Measurements from ENCODE around the gene OTOP3. TPM values are rescaled to one million over a fixed set of nuclear protein-coding genes. Genes with fewer than 3 reads are reported as not detected.

The OTOP3 gene
- total RNA-seq, 1 donor from 2014 or later = not detected

DNA sequence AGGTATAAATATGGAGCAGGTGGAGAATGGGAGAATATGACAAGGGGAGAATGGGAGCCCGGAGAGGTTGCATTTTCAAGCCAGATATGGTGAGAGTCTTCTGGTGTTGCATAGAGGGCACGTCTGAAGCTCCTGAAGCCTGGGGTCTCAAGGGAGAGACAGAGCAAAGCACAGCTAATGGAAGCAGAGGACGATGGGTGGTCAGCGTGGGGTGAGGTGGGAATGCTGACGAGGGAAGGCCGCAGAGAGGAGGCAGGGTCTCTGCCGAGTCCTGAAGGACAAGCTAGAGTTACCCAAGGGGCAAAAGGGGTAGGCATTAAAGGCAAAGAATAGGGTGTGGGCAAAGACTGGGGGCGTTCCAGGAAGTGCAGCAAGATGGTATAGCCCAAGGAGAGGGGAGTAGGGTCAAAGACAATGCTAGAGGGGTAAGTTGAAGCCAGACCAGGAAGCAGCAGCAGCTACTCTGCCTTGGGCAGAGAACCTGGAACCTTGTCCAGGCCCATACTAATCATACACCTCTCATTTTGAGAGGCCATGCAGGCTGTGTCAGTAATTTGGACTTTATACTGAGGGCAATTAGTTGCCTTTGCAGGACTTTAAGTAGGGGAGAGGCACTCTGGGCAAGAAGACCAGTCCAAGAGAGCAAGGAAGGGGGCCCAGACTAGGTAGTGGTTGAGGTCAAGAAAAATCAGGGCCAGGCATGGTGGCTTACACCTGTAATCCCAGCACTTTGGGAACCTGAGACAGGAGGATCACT is 2.7 kb downstream of the OTOP3 start:
- intact Hi-C loops (cut with micrococcal nuclease) = no loop called here

- intact Hi-C loops (cut with micrococcal nuclease) = no loop called here
These were observed 3.8 kb downstream of the OTOP3 start for GRCh38 chr17:74939534-74939933.

DNA sequence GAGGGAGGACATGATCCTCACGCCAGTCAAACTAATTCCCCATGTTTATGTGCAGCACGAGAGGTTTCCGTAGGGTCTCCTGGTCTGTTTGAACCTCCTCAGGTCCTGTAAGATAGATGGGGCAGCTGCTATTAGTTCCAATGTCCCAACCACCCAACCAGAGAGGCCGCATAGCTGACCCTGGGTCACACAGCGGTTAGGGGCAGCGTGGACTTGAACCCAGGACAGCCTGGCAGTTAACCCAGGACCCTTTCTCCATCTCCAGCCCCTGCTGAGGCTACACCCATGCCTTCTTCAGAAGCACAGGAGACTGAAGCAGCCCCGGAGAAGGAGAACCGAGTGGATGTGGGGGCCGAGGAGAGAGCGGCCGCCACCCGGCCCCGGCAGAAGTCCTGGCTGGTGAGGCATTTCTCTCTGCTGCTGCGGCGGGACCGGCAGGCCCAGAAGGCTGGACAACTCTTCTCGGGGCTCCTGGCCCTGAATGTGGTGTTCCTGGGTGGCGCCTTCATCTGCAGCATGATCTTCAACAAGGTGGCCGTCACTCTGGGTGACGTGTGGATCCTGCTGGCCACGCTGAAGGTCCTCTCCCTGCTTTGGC is 5.5 kb downstream of the OTOP3 start:
- intact Hi-C loops (cut with micrococcal nuclease) = no loop called here

- intact Hi-C loops (cut with micrococcal nuclease) = no loop called here
These were observed 8.3 kb downstream of the OTOP3 start for GRCh38 chr17:74943808-74944522.

GRCh38 chr17:74945543-74945942 is 9.8 kb downstream of the OTOP3 start:
- intact Hi-C loops (cut with micrococcal nuclease) = no loop called here

GRCh38 chr17:74946641-74947040 is 10.9 kb downstream of the OTOP3 start:
- intact Hi-C loops (cut with micrococcal nuclease) = no loop called here

DNA sequence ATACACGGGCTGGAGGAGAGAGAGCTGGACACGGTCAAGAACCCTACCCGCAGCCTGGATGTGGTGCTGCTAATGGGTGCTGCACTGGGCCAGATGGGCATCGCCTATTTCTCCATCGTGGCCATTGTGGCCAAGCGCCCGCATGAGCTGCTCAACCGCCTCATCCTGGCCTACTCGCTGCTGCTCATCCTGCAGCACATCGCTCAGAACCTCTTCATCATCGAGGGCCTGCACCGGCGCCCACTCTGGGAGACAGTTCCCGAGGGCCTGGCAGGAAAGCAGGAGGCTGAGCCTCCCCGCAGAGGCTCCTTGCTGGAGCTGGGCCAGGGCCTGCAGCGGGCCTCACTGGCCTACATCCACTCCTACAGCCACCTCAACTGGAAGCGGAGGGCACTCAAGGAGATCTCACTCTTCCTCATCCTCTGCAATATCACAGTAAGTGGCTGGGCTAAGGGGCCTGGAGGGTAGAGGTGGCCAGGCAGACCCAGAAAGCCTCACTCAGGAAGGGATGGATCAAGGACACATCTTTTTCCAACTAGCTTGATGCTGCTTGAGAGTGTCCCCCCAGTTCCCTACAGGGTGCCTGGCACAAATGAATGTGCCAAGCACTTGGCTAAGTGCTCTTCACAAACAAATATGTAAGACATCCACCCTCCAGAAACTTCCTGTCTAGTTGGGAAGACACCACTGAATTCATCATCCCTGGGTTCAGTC is 11.5 kb downstream of the OTOP3 start:
- intact Hi-C loops (cut with micrococcal nuclease) = no loop called here

- intact Hi-C loops (cut with micrococcal nuclease) = no loop called here
These were observed 13.9 kb downstream of the OTOP3 start for GRCh38 chr17:74949455-74950115.

DNA sequence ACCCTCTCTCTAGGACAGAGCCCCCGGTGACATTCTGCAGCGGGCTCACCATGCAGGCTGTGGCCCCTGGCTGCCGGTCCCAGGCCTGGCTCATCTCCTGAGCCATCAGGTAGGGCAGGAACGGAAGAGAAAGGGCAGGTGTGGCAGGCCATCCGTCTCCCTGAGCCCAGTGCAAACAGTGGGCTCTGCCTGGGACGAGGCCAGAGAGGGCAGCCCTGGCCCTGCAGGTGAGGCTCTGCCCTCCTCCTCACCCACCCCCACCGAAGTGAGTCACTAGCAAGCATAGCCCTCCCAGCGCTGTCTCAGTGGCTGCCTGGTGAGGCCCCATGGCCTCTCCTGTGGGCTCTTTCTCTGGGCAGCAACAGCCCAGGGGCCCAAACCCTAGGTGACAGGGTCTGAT is 14.5 kb downstream of the OTOP3 start:
- intact Hi-C loops (cut with micrococcal nuclease) = no loop called here

GRCh38 chr17:74951065-74951464 is 15.4 kb downstream of the OTOP3 start:
- intact Hi-C loops (cut with micrococcal nuclease) = no loop called here

GRCh38 chr17:74951680-74952421 is 16.2 kb downstream of the OTOP3 start:
- intact Hi-C loops (cut with micrococcal nuclease) = no loop called here

DNA sequence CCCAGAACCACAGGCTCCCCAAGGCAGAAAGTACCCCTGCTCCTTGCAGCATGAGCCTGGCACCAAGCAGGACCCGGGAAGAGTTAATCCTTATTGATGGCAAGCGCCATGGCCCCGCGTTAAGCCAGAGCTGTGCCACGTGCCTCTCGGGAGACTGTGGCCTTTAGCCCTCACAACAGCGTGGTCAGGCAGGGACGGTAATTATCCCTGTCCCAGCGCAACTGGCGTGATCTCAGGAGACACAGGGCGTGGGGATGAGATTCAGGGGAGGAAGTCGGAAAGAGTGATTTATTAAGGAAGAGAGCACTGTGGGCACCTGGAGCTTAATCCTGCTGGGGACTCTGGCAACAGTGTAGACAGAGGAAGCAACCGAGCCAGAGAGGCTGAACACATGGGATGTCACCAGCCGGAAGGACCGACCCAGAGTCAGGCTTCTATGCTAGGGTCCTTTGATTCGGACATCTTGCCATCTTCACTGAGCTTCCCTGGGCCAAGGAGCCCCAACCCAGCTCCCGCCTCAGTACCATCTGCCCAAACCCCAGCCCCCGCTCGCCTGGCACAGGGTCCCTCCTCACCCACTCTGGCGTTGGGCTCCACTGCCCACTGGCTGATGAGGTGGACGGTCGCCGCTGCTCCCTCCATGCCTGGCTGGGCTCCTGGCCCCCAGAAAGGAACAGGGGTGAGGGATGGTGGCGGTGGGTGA is 16.9 kb downstream of the OTOP3 start:
- intact Hi-C loops (cut with micrococcal nuclease) = no loop called here

DNA sequence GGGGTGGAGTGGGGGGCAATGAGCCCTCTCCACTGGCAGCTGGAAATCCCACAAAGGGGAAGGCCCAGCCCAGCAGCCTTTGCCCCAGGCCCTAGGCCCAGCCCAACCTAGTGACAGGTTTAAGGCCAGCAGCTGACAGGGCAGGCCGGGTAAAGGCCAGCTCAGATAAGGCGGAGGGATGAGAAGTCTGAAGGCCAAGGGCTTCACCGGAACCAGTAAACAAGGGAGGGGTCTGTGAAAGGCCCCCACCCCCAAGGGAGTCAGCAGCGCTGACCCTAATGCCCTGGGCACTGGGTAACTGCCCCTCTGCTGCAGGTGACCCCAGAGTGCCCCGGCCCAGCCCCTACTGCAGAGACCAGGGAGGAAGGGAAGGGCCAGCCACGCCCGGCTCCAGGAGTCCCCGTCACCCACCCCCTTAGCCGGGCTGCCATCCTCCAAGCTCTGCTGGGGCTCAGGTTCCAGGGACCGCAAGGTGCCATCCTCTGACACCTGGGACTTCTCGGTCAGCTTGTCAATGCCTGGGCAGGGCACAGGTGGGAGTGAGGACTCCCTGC is 17.5 kb downstream of the OTOP3 start:
- intact Hi-C loops (cut with micrococcal nuclease) = no loop called here

DNA sequence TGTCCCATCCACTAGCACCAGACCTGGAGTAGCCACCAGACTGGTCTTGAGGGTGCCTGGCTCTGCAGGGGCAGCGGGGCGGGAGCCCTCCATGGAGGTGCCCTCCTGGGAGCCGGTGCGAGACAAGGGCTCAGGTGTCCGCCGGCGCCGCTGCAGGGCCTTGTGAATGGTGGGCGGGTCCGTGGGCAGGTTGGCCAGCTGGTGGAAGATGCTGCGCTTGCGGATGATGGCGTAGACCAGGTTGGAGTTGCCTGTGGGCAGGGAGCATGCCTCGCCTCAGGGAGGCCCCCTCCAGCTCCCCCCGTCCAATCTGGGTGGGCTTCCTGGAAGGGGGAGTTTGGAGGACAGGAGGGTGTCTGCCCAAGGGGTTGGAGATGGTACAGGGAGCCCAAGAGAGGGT is 18.4 kb downstream of the OTOP3 start:
- intact Hi-C loops (cut with micrococcal nuclease) = no loop called here

DNA sequence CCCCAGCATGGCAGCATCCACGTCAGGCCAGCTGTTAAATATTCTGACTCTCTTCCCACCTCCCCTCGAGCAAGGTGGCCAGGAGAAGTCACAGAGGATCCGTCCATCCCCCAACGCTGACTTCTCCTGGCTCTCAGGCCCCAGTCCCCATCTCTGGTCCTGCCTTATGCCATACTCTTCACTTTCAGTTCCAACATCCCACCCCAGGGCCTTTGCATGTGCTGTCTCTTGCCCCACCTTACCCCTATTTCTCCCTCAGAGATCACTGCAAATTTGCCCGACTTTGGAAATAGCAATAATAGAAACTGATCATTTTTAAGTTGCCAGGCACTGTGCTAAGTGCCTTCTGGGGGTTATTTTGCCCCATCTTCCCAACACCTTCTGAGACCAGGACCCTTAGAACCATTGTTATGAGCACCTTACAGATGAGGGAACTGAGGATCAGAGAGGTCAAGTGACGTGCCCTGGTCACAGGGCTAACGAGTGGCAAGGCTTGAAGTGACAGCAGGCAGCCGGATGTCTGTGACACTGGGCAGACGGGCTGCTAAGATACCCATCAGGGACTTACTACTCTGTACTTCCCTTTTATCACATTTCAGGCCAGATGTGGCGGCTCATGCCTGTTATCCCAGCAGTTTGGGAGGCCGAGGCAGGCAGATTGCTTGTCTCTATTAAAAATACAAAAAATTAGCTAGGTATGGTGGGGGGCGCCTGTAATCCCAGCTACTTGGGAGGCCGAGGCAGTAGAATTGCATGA is 19.1 kb downstream of the OTOP3 start:
- intact Hi-C loops (cut with micrococcal nuclease) = no loop called here

- intact Hi-C loops (cut with micrococcal nuclease) = no loop called here
These were observed 20.4 kb downstream of the OTOP3 start for GRCh38 chr17:74956093-74956492.

GRCh38 chr17:74957935-74958740 is 22.4 kb downstream of the OTOP3 start:
- intact Hi-C loops (cut with micrococcal nuclease) = loop anchor here (1.0 kb wide), 2 partner anchors 35 to 167 kb away; partner anchors contain the start of gene USH1G

All from T-helper 1 cell treated with Interleukin-12 subunit alpha and Interleukin-12 subunit beta and Interleukin-4 antibody, amounts not matched to agents 30 ng/mL and 1 ng/mL, for 36 hours (primary cell).